ENCODE results near the gene LRRC2. TPM values are rescaled to one million over a fixed set of nuclear protein-coding genes. Genes with fewer than 3 reads are reported as not detected.

The LRRC2 gene, protein sequence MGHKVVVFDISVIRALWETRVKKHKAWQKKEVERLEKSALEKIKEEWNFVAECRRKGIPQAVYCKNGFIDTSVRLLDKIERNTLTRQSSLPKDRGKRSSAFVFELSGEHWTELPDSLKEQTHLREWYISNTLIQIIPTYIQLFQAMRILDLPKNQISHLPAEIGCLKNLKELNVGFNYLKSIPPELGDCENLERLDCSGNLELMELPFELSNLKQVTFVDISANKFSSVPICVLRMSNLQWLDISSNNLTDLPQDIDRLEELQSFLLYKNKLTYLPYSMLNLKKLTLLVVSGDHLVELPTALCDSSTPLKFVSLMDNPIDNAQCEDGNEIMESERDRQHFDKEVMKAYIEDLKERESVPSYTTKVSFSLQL
- not detected for total RNA-seq (2021; ENCODE audit: unreplicated experiment)
- polyA plus RNA-seq (2012; ENCODE audit: insufficient read length): not detected
- Bru-seq, nascent RNA: percentile 4 among the genes with signal in this experiment
- percentile 1 among the genes with signal in this experiment for BruChase-seq, experiment 1, labeled RNA remaining after a 2-hour chase
- BruChase-seq, experiment 2, labeled RNA remaining after a 6-hour chase: percentile 3 among the genes with signal in this experiment
- long read RNA-seq: 0 reads

- Histone ChIP-seq H3K9me3 (ENCODE audit: control insufficient read depth, insufficient read depth, low read depth, low read length) (no peaks in the 10 kb centered on the region), H3K4me3 (ENCODE audit: low read depth in 2 of 2, low read length in 2 of 2) (peak within 1 kb of the TSS; percentile 37 to 47), H3K4me1 (ENCODE audit: control insufficient read depth, insufficient read depth, low read length) (no peaks in the 10 kb centered on the region), H3K27me3 (ENCODE audit: control insufficient read depth, insufficient read depth, low read length) (peaks cover 5% of the 10 kb centered on the region), H3K27ac (ENCODE audit: low read length) (no peak within 1 kb of the TSS), H3K36me3 (ENCODE audit: control insufficient read depth, insufficient read depth, low read length) (no peaks in the 10 kb centered on the region)
- ChIA-PET CTCF (no interaction called here), POLR2A (no interaction called here)
- no peak for TF ChIP-seq SIN3A (IDR thresholded peaks at IDR 0.05; ENCODE audit: borderline replicate concordance, insufficient read depth, low read depth, low read length)
- TF ChIP-seq, protein P1, sequence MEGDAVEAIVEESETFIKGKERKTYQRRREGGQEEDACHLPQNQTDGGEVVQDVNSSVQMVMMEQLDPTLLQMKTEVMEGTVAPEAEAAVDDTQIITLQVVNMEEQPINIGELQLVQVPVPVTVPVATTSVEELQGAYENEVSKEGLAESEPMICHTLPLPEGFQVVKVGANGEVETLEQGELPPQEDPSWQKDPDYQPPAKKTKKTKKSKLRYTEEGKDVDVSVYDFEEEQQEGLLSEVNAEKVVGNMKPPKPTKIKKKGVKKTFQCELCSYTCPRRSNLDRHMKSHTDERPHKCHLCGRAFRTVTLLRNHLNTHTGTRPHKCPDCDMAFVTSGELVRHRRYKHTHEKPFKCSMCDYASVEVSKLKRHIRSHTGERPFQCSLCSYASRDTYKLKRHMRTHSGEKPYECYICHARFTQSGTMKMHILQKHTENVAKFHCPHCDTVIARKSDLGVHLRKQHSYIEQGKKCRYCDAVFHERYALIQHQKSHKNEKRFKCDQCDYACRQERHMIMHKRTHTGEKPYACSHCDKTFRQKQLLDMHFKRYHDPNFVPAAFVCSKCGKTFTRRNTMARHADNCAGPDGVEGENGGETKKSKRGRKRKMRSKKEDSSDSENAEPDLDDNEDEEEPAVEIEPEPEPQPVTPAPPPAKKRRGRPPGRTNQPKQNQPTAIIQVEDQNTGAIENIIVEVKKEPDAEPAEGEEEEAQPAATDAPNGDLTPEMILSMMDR (IDR thresholded peaks at IDR 0.05): no peak
- TF ChIP-seq TCF7L2 (IDR thresholded peaks at IDR 0.05; ENCODE audit: low read depth, low read length): no peak
- TF ChIP-seq POLR2AphosphoS5 (IDR thresholded peaks at IDR 0.05; ENCODE audit: low read depth, low read length): no peak
- TF ChIP-seq REST (IDR thresholded peaks at IDR 0.05; ENCODE audit: insufficient read depth in 1 of 2, low read depth in 2 of 2, low read length in 1 of 2): no peak
- ATAC-seq (peak; percentile 85), DNase-seq (ENCODE audit: low read depth, low spot score) (no peak)
- intact Hi-C loops (cut with micrococcal nuclease; ENCODE audit: unreplicated experiment) (no loop called here), in situ Hi-C loops (cut with HindIII; ENCODE audit: low pct_unique_long_range_greater_than_20kb, low sequenced_read_pairs) (no loop called here)
- BruUV-seq (replicated peaks): no TSS peak
Observed at GRCh38 chr3:46566040-46566641, at the start of gene LRRC2. LRRC2 (minus strand) TSS chr3:46566302; CDS start chr3:46551591, 14,711 bp downstream.

- in situ Hi-C loops (cut with HindIII; ENCODE audit: low pct_unique_long_range_greater_than_20kb, low sequenced_read_pairs): no loop called here
Observed at GRCh38 chr3:46615050-46615775, 49.1 kb upstream of the LRRC2 start.

More at GRCh38 chr3:46615050-46615775, 49.1 kb upstream of the LRRC2 start:
- Histone ChIP-seq H3K27ac (ENCODE audit: low read length) (no peak overlapping the region), H3K9me3 (ENCODE audit: control insufficient read depth, insufficient read depth, low read depth, low read length) (no peaks in the 10 kb centered on the region), H3K36me3 (ENCODE audit: control insufficient read depth, insufficient read depth, low read length) (no peaks in the 10 kb centered on the region), H3K27me3 (ENCODE audit: control insufficient read depth, insufficient read depth, low read length) (peaks cover 2% of the 10 kb centered on the region; the same call in 1 of the 2 replicates), H3K4me1 (ENCODE audit: control insufficient read depth, insufficient read depth, low read length) (no peaks in the 10 kb centered on the region), H3K4me3 (ENCODE audit: low read depth in 2 of 2, low read length in 2 of 2) (no peak overlapping the region)
- ChIA-PET POLR2A (no interaction called here), CTCF (interaction anchor here (0.6 kb wide), 1 partner anchor 313 kb away, joined by 6 read pairs; no protein-coding TSS in a partner anchor)
- intact Hi-C loops (cut with micrococcal nuclease; ENCODE audit: unreplicated experiment): no loop called here
- ATAC-seq (no peak), DNase-seq (ENCODE audit: low read depth, low spot score) (no peak)
- TF ChIP-seq, protein P1 (IDR thresholded peaks at IDR 0.05): no peak
- TF ChIP-seq SIN3A (IDR thresholded peaks at IDR 0.05; ENCODE audit: borderline replicate concordance, insufficient read depth, low read depth, low read length) (no peak), REST (IDR thresholded peaks at IDR 0.05; ENCODE audit: insufficient read depth in 1 of 2, low read depth in 2 of 2, low read length in 1 of 2) (no peak), TCF7L2 (IDR thresholded peaks at IDR 0.05; ENCODE audit: low read depth, low read length) (no peak), POLR2AphosphoS5 (IDR thresholded peaks at IDR 0.05; ENCODE audit: low read depth, low read length) (no peak)
- no TSS peak for BruUV-seq (replicated peaks)

Measured in Panc1 (cell line).